ENCODE measurements around the gene MADCAM1. TPM values are rescaled to one million over a fixed set of nuclear protein-coding genes. Genes with fewer than 3 reads are reported as not detected.
A peak's percentile ranks its signal among the peaks of the same experiment; 100 is the strongest.

The MADCAM1 gene
- total and polyA plus RNA-seq, 2 experiments from 2014 or later, result 2.2 to 3.4 TPM

DNA sequence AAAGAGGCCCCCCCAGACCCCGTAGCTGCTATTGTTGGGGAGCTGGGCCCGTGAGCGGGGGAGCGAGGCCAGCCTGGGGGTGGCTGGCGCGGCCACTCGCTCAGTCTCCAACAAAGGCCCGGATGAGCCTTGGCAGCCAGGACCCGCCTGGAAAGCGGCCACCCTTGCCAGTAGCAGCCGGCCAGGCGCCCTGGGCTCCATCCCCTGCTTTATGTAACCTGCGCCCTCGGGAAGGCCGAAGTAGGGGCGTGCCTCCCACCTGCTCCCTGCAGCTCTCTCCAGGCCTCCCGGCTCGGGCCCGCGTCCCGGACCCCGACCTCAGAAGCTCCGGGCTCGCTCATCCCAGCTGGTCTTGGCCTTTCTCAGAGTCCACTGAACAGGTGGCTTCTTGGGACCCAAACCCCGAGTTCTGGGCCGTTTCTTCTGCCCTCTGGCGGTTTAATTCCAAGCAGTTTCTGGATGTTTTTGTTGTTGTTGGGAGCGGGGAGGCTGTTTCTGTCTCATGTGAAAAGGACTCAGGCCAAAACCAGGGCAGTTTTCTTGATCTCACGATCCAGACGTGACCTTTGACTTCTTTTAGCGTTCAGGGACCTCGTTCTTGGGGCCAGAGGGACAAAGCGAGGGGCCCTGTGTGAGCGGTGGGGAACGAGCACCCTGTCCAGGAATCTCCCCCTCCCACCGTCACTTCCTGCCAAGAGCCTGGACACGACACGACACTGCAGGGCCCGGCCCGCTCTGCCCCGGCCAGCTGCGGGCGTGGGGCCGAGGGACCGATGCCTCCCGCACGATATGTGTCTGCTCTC, 36.5 kb downstream of the MADCAM1 start:
- no peaks in the 10 kb centered on the region for H3K9me3 ChIP-seq (ENCODE audit: low read depth)
- H3K4me1 ChIP-seq (ENCODE audit: low read depth), result peaks cover 9% of the 10 kb centered on the region
- H3K36me3 ChIP-seq, result peaks cover 12% of the 10 kb centered on the region
- H3K4me3 ChIP-seq, result peak overlapping the region; percentile 96
- peak overlapping the region; percentile 94 for H3K27ac ChIP-seq
- peak; percentile 65 to 68 for DNase-seq (ENCODE audit: low read depth in 1 of 2, low spot score in 1 of 2)
- TF ChIP-seq, protein P1, sequence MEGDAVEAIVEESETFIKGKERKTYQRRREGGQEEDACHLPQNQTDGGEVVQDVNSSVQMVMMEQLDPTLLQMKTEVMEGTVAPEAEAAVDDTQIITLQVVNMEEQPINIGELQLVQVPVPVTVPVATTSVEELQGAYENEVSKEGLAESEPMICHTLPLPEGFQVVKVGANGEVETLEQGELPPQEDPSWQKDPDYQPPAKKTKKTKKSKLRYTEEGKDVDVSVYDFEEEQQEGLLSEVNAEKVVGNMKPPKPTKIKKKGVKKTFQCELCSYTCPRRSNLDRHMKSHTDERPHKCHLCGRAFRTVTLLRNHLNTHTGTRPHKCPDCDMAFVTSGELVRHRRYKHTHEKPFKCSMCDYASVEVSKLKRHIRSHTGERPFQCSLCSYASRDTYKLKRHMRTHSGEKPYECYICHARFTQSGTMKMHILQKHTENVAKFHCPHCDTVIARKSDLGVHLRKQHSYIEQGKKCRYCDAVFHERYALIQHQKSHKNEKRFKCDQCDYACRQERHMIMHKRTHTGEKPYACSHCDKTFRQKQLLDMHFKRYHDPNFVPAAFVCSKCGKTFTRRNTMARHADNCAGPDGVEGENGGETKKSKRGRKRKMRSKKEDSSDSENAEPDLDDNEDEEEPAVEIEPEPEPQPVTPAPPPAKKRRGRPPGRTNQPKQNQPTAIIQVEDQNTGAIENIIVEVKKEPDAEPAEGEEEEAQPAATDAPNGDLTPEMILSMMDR (IDR thresholded peaks at IDR 0.05; ENCODE audit: low read depth, low read length), result peak; percentile 56
- H3K27me3 ChIP-seq, result no peaks in the 10 kb centered on the region

DNA sequence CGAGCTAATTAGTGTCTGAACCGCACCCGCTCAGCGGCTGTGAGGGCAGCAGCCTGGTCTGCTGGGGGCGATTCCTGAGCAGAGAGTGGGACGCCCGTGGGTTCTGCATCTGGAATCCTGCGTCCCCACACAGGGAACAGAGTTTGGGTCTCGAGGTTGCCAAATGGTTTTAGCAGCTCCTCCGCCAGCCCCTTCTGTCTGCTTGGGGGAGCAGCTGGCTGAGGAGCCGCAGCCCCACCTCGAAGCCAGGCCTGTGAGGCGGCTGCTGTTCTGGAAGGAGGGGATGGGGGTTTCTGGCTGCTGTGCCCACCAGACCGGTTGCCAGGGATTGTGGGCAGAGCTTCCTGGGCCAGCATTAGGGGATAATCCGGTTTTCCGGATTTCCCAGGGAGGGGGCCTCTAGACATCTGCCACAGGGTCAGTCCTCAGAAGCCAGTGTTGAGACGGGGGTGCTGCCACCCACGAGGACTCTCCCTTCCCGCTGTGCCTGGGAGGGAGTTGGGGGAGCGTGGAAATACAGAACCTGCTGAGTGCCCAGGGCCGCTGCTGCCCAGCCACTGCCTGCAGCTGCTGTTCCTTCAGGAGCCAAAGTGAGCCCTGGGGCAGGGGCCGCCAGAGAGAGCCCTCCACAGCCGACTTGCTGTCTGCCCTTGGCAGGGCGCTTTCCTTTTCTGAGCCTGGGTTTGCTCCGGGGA, 37.2 kb downstream of the MADCAM1 start:
- TF ChIP-seq, protein P1 (IDR thresholded peaks at IDR 0.05; ENCODE audit: low read depth, low read length), result no peak
- Histone ChIP-seq H3K27ac (peak overlapping the region; percentile 94), H3K4me3 (peak overlapping the region; percentile 96), H3K4me1 (ENCODE audit: low read depth) (peaks cover 9% of the 10 kb centered on the region), H3K9me3 (ENCODE audit: low read depth) (no peaks in the 10 kb centered on the region), H3K27me3 (no peaks in the 10 kb centered on the region), H3K36me3 (peaks cover 18% of the 10 kb centered on the region)
- DNase-seq (ENCODE audit: low read depth in 1 of 2, low spot score in 1 of 2), result no peak

DNA sequence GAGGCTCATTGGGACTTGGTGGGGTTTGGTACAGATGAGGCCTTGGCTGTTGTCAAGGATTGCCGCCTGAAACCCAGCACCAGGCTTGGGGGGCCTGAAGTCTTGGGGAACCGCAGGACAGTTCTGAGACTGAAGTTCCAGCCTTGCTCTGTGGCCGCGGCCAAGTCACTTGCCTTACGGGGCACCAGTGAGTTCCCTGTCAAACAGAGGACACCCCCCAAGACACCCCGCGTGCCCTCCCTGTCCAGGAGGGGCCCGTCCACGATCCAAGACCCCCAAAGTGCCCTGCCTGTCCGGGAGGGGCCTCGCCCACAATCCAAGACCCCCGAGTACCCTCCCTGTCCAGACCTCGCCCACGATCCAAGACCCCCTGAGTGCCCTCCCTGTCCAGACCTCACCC, 37.8 kb downstream of the MADCAM1 start:
- TF ChIP-seq, protein P1 (IDR thresholded peaks at IDR 0.05; ENCODE audit: low read depth, low read length), result no peak
- no peak overlapping the region for H3K27ac ChIP-seq

DNA sequence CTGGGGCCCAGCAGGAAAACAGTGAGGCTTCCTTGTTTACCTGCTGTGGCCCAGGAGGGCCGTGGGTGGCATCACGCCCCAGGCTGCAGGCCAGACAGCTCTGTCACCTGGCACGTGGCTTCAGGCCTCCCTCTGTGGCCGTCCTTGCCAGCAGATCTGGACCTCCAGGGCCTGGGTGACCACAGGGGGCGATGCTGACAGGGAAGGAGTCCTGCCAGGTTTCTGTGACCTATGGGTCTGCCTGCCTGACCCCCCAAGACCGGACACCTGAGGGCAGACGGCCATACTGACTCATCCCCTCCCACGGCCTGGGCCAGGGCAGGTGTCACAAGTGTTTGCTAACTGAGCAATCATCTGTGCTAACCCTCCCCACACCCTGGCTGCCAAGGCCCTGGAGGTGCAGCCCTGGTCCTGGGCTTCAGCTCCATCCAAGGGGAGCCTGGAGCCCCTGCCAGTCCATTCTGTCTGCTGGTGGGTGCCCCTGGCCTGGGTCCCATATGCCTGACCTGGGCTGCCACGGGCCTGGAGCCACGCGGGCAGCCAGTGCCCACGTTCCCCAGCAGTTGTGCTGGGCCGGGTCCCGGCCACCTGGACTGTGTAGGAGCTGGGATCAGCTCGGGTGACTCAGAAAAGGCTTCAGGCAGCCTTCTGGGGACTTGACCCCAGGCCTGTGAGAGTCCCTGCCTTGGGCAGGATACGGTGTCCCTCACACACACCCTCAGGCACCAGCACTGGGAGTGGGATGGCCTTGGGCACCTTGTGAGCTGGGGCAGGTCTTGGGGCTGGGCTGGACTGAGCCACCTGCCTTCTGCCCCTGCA, 38.9 kb downstream of the MADCAM1 start:
- Histone ChIP-seq H3K36me3 (peaks cover 28% of the 10 kb centered on the region), H3K9me3 (ENCODE audit: low read depth) (no peaks in the 10 kb centered on the region), H3K27me3 (no peaks in the 10 kb centered on the region), H3K4me3 (no peak overlapping the region), H3K27ac (no peak overlapping the region), H3K4me1 (ENCODE audit: low read depth) (peaks cover 9% of the 10 kb centered on the region)
- TF ChIP-seq, protein P1 (IDR thresholded peaks at IDR 0.05; ENCODE audit: low read depth, low read length), result no peak
- DNase-seq (ENCODE audit: low read depth in 1 of 2, low spot score in 1 of 2), result no peak

More for the DNA sequence above, 37.8 kb downstream of the MADCAM1 start:
- H3K9me3 ChIP-seq (ENCODE audit: low read depth), result no peaks in the 10 kb centered on the region
- H3K36me3 ChIP-seq, result peaks cover 23% of the 10 kb centered on the region
- peaks cover 9% of the 10 kb centered on the region for H3K4me1 ChIP-seq (ENCODE audit: low read depth)
- DNase-seq (ENCODE audit: low read depth in 1 of 2, low spot score in 1 of 2), result no peak
- H3K4me3 ChIP-seq, result no peak overlapping the region
- no peaks in the 10 kb centered on the region for H3K27me3 ChIP-seq
